ENCODE results near the gene RUNX1. TPM values are rescaled to one million over a fixed set of nuclear protein-coding genes. Genes with fewer than 3 reads are reported as not detected.
A peak's percentile ranks its signal among the peaks of the same experiment; 100 is the strongest.

RUNX1 gene
- total RNA-seq, 1 experiment from 2014 or later, result 55.2 TPM

- CTCF ChIA-PET, result no interaction called here
Observed at GRCh38 chr21:35006771-35007170, 42.3 kb downstream of the RUNX1 start.

GRCh38 chr21:35006248-35006647 is 42.9 kb downstream of the RUNX1 start:
- Histone ChIP-seq H3K9ac (ENCODE audit: low read length) (no peak overlapping the region), H4K20me1 (ENCODE audit: low read length) (peaks cover 6% of the 10 kb centered on the region; the same call in 1 of the 2 replicates), H3K4me2 (ENCODE audit: low read length) (no peak overlapping the region), H3K4me3 (ENCODE audit: low read length) (no peak overlapping the region), H3K4me1 (ENCODE audit: insufficient read depth, low read length) (0 out of 2 replicates have a peak, but pooled peaks cover 3% of the 10 kb centered on the region), H3K9me3 (ENCODE audit: low read length) (no peaks in the 10 kb centered on the region), H3K36me3 (ENCODE audit: low read depth, low read length) (peaks cover 7% of the 10 kb centered on the region), H3K79me2 (ENCODE audit: low read length) (peaks cover 77% of the 10 kb centered on the region), H3K27me3 (ENCODE audit: low read length) (no peaks in the 10 kb centered on the region), H3F3A (ENCODE audit: low read length, unreplicated experiment) (no peaks in the 10 kb centered on the region), H3K27ac (ENCODE audit: low read length) (no peak overlapping the region), H2AFZ (ENCODE audit: low read length) (no peak overlapping the region), H3K9me2 (replicated peaks; ENCODE audit: low read length) (no peaks in the 10 kb centered on the region)
- ATAC-seq (no peak), DNase-seq (no peak)
- TF ChIP-seq EZH2phosphoT487 (IDR thresholded peaks at IDR 0.05; ENCODE audit: borderline replicate concordance, low read length) (no peak), EZH2 (IDR thresholded peaks at IDR 0.05; ENCODE audit: low read length, unreplicated experiment) (no peak), CTCF (conservative IDR thresholded peaks at IDR 0.05; ENCODE audit: low read depth, low read length) (no peak)
- intact Hi-C loops (cut with micrococcal nuclease), result no loop called here
- ChIA-PET POLR2A (ENCODE audit: unreplicated experiment) (no interaction called here), CTCF (no interaction called here)
- no TSS peak for BruUV-seq (replicated peaks)

More at GRCh38 chr21:35006771-35007170, 42.3 kb downstream of the RUNX1 start:
- TF ChIP-seq EZH2 (IDR thresholded peaks at IDR 0.05; ENCODE audit: low read length, unreplicated experiment) (no peak), EZH2phosphoT487 (IDR thresholded peaks at IDR 0.05; ENCODE audit: borderline replicate concordance, low read length) (no peak), CTCF (conservative IDR thresholded peaks at IDR 0.05; ENCODE audit: low read depth, low read length) (no peak)
- DNase-seq, result no peak
- ATAC-seq, result no peak
- H3K36me3 ChIP-seq (ENCODE audit: low read depth, low read length), result peaks cover 7% of the 10 kb centered on the region
- no TSS peak for BruUV-seq (replicated peaks)
- no peaks in the 10 kb centered on the region for H3F3A ChIP-seq (ENCODE audit: low read length, unreplicated experiment)
- no peak overlapping the region for H3K4me3 ChIP-seq (ENCODE audit: low read length)
- POLR2A ChIA-PET (ENCODE audit: unreplicated experiment), result no interaction called here
- H3K79me2 ChIP-seq (ENCODE audit: low read length), result peaks cover 76% of the 10 kb centered on the region
- H3K4me2 ChIP-seq (ENCODE audit: low read length), result no peak overlapping the region
- H3K9me3 ChIP-seq (ENCODE audit: low read length), result no peaks in the 10 kb centered on the region
- H3K4me1 ChIP-seq (ENCODE audit: insufficient read depth, low read length), result peaks cover 6% of the 10 kb centered on the region; the same call in 1 of the 2 replicates
- H3K9me2 ChIP-seq (replicated peaks; ENCODE audit: low read length), result no peaks in the 10 kb centered on the region
- H3K9ac ChIP-seq (ENCODE audit: low read length), result no peak overlapping the region
- H4K20me1 ChIP-seq (ENCODE audit: low read length), result peaks cover 10% of the 10 kb centered on the region; the same call in 1 of the 2 replicates
- H2AFZ ChIP-seq (ENCODE audit: low read length), result no peak overlapping the region
- no peak overlapping the region for H3K27ac ChIP-seq (ENCODE audit: low read length)
- H3K27me3 ChIP-seq (ENCODE audit: low read length), result no peaks in the 10 kb centered on the region
- intact Hi-C loops (cut with micrococcal nuclease), result no loop called here

- ATAC-seq (peak; percentile 24), DNase-seq (no peak)
- Histone ChIP-seq H3K4me3 (ENCODE audit: low read length) (no peak overlapping the region), H3F3A (ENCODE audit: low read length, unreplicated experiment) (no peaks in the 10 kb centered on the region), H3K9me2 (replicated peaks; ENCODE audit: low read length) (no peaks in the 10 kb centered on the region), H3K27ac (ENCODE audit: low read length) (no peak overlapping the region), H3K4me1 (ENCODE audit: insufficient read depth, low read length) (0 out of 2 replicates have a peak, but pooled peaks cover 3% of the 10 kb centered on the region), H3K27me3 (ENCODE audit: low read length) (no peaks in the 10 kb centered on the region), H3K9me3 (ENCODE audit: low read length) (no peaks in the 10 kb centered on the region), H3K36me3 (ENCODE audit: low read depth, low read length) (peaks cover 7% of the 10 kb centered on the region), H4K20me1 (ENCODE audit: low read length) (peaks cover 6% of the 10 kb centered on the region; the same call in 1 of the 2 replicates), H3K9ac (ENCODE audit: low read length) (no peak overlapping the region), H3K79me2 (ENCODE audit: low read length) (peaks cover 74% of the 10 kb centered on the region), H3K4me2 (ENCODE audit: low read length) (no peak overlapping the region), H2AFZ (ENCODE audit: low read length) (no peak overlapping the region)
- CTCF ChIA-PET, result no interaction called here
- TF ChIP-seq EZH2 (IDR thresholded peaks at IDR 0.05; ENCODE audit: low read length, unreplicated experiment), result no peak
- TF ChIP-seq EZH2phosphoT487 (IDR thresholded peaks at IDR 0.05; ENCODE audit: borderline replicate concordance, low read length), result no peak
- no peak for TF ChIP-seq CTCF (conservative IDR thresholded peaks at IDR 0.05; ENCODE audit: low read depth, low read length)
- POLR2A ChIA-PET (ENCODE audit: unreplicated experiment), result no interaction called here
- BruUV-seq (replicated peaks), result no TSS peak
- intact Hi-C loops (cut with micrococcal nuclease), result no loop called here
Observed at GRCh38 chr21:35005560-35006224, 43.4 kb downstream of the RUNX1 start.
